COR-L47 (cell line): Measurements from ENCODE around the gene ASS1.

Source experiments
- DNase-seq: peaks from one replicate; lab custom pipeline; 2025; lab: John Stamatoyannopoulos, UW

The ASS1 gene

DNA sequence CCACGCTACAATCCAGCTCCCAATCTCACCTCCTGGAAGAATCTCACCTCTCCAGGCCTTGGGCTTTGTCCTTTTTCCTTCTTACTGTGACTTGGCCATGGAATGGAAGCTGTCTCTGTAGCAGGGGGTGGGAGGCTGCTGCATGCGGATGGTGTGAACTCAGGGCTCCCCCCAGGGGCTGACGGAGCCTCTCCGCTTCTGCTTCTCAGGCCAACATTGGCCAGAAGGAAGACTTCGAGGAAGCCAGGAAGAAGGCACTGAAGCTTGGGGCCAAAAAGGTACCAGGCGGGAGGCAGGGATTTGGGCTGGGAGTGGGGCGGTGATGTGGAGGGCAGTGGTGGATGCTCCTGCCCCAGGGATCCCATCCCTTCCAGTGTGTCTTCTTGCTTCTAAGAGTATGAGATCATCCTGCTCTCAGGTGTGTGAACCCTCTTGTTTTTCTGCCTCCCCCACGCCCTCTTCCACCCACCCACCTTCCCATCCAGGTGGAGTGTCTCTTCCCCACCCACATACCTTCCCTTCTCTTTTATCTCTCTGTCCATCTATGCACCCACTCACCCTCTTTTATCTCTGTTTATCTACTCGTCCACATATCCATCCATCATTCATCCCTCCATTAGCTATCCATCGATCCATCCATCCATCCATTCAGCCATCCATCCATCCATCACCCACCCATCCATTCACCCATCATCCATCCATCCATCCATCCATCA, 9.5 kb downstream of the ASS1 start:
- no peak for DNase-seq

DNA sequence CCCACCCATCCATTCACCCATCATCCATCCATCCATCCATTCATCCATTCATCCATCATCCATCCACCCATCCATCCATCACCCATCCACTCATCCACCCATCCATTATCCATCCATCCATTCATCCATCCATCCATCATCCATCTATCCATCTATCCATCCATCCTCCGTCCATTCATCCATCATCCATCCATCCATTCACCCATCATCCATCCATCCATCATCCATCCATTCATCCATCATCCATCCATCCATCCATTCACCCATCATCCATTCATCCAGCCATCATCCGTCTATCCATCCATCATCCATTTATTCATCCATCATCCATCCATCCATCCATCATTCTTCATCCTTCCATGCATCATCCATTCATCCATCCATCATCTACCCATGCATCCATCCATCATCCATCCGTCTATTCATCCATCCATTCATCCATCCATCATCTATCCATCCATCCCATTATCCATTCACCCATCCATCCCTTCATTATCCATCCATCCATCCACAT, 10.1 kb downstream of the ASS1 start:
- DNase-seq = no peak

DNA sequence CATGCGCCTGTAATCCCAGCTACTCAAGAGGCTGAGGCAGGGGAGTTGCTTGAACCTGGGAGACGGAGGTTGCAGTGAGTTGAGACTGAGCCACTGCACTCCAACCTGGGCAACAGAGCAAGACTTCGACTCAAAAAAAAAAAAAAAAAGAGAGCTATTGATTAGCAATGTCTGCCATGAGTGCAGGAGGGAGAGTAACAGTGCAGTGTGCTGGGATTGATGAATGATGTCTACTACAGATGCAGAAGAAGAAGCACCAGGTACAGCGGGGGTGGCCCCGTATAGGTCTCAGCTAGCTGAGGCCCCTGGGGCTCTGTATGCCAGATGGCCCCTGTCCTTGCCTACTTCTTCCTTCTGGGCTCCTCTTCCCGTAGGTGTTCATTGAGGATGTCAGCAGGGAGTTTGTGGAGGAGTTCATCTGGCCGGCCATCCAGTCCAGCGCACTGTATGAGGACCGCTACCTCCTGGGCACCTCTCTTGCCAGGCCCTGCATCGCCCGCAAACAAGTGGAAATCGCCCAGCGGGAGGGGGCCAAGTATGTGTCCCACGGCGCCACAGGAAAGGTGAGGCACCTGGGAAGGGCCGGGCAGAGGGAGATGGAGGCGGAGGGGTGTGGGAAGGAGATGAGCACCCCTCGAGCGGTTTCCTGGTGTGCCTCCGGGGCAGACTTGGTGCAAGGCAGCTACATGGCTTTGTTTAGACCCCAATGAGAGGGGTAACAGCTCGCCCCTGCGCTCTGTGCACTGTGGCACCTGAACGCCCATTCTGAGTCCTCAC, 13.5 kb downstream of the ASS1 start:
- DNase-seq = no peak

DNA sequence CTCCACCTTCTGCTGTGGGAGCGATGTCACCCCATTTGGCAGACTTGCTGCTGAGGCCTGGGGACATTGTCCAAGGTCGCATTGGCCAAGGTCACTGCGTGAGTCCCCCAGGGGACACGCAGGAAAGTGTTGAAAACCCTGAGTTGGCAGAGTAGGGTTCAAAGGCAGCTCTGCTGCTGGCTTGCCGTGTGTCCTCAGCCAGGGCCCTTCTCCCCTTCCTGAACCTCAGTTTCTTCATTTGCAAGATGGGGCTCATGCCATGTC, 14.0 kb downstream of the ASS1 start:
- no peak for DNase-seq

DNA sequence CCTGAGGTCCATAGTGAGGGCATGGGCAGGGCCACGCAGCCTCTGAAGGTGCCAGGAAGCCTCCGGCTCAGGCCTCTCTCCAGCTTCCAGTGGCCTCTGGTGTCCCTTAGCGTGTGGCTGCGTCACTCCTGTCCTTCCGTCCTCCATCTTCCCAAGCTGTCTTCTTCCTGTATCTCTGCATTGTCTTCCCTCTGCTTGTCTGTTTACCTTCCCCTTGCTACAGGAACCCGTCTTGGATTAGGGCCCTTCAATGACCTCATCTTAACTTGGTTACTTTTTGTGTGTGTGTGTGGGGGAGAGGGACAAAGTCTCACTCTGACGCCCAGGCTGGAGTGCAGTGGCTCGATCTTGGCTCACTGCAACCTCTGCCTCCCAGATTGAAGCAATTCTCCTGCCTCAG, 14.4 kb downstream of the ASS1 start:
- no peak for DNase-seq

DNA sequence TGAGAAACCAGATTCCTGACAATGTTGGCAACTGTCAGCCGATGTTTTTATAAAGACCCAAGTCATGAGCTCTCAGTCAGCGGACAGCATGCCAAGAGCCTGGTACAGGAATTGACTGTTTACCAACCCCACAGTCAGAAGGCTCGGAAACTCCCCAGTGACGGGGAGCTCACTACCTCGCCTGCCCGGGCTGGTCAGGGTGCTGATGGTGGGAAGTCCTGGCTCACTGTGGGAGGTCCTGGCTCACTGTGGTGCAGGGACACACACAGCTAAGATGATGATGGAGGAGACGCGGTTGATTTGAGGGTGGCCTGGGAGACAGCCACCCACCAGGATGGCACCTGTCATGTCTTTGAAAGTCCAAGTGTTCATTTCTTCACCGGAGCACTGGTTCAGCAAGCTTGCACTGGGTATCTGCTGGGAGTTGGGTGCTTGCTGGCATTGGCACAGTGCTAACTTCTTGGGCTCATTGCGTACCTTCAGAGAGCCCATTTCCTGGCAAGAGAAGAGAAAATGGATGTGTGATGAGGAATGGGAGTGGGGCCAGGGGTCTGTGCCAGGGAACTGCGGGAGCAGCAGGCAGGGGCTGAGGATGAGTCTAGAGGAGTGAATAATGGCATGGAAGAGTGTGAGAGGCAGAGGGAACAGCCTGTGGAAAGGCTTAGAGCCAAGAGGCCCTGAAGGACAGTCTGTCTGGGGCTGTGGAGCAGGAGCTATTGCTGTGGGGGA, 15.3 kb downstream of the ASS1 start:
- DNase-seq = no peak

DNA sequence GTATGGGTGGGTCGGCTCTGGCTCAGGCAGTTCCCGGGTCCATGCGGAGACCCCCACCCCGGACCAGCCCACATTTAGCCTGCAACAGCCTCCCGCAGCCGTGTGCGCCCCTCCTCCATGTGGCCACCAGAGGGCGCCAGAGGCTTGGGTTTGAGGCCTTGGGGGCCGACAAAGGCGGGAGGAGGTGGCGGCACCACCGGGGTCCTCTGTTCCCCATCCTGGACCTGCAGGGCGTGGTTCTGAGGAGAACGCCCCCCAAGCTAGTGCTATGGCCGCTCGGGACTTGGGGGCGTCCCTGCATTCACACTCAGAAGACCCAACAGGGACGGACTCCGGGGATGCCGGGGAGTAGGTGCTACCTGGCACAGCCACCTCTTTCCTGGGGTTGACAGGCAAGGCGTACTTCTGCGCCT, 16.5 kb downstream of the ASS1 start:
- peak; percentile 43 for DNase-seq

DNA sequence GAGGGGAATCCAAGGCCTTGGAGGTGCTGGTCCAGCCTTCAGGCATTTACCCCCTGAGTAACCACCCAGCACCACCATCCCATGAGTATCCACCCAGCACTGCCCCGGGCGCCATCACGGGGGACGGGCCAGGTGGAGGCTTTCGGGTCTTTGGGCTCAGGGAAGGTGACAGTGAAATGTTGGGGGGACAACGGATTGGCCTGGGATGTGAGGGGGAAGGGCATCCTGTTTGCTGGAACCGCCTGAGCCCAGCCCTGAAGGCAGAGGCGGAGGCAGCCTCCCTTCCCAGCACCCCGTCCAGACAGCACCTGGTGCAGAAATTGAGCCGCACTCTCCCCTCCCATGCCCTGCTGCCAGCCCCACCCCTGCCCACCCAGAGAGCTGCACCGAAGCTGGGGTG, 17.0 kb downstream of the ASS1 start:
- DNase-seq = no peak

DNA sequence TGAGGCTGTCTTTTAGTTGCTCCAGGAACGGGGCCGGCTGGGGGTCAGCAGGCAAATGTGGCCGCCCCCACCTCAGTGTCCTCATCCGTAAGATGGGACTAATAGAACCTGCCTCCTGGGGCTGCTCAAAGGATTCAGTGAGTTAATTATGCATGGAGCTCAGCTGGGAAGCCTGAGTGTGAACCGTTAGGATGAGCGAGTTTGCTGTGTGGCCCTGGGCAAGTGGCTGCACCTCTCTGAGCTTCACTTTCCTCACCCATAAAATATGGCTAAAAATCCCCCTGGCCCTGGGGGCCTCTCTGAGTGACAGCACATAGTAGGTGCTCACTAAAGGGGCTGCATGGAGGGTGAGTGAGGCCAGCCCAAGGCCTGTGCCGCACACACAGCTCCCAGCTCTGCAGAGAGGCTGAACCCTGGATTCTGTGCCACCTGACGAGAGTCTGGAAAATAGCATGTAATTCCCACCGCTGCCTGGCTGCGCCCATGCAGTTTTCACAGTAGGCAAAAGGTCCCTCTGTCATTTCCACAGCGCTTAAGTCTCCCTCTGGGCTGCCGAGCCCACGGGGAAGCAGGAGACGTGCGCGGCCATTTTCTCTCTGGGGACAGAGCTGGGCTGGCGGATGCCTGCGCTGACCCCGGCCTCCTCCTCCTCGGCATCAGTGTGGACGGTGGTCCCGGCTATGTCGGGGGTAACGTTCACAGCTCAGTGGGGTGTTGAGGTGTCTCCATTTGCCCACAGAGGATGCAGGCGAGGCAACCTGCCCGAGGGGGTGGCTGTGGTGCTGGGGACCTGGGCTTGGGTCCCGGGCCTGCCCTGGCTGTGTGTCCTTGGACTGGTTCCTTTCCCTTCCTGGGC, 18.2 kb downstream of the ASS1 start:
- DNase-seq = no peak

DNA sequence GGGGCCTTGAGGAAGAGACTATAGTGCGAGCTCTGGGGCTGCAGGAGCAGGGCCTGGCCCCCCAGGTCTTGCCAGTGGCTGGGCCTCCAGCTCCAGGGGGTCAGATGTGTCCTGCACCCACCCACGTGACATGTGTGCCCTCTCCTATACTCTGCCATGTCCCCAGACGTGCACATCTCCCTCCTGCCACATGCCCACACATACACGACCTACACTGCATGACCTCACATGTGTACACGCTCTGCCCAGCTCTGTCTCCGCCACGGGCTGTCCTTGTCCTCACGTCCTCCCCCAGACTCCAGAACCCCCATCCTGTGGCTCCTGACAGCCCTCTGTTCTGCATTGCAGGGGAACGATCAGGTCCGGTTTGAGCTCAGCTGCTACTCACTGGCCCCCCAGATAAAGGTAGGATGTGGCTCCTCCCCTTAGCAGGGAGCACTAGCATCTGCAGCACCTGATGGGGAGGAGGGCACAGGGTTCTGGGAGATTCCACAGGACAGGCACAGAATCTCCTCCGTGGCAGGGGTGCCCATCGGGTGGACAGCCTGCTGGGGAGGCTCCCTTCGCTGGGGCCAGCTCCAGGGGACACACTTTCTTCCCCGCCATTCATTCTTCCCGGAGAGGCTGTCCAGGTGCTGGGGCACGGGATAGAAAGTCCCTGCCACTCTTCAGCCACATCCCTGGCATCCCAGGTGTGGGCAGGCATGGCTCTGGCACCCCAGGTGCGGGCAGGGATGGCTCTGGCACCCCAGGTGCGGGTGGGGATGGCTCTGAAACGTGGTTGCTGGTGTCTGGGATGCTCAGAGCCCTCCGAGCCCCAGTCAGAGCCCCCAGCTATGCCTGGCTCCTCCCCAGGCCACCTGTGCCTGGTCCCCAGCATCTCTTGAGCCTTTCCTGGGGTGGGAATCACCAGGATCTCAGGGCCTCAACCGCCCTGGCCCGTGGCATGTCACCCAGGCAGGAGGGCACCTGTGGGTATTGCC, 19.3 kb downstream of the ASS1 start:
- DNase-seq = no peak

DNA sequence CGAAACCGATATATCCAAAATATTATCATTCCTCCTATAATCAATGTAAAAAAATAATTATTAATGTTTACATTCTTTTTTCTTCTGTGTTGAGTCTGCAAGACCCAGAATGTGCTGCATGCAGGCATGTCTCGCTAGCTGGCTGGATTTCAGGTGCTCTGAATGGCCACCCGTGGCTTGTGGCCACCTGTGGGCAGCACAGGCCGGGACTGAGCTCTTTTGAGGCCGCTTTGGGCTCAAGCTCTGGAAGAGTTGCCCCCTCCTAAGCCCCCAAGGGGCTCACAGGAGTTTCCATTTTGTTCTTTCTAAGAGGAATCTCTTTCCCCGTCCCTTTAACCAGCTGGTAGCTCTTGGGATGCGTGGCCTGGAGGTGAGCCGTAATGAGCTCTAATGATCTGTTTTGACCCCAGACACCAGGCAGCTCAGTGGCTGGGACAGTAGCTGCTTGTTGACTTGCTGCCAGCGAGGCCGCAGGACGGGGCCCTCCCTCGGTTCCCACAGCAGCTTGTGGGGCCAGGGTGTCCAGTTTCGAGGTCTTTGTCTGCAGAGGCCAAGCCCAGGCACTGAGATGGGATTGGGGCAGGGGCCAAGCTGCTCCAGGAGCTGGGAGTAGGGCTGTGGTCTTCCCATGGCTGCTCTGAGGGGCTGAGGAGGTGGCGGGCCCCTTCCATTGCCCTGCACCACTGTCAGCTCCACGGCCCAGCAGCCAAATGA, 20.8 kb downstream of the ASS1 start:
- no peak for DNase-seq

DNA sequence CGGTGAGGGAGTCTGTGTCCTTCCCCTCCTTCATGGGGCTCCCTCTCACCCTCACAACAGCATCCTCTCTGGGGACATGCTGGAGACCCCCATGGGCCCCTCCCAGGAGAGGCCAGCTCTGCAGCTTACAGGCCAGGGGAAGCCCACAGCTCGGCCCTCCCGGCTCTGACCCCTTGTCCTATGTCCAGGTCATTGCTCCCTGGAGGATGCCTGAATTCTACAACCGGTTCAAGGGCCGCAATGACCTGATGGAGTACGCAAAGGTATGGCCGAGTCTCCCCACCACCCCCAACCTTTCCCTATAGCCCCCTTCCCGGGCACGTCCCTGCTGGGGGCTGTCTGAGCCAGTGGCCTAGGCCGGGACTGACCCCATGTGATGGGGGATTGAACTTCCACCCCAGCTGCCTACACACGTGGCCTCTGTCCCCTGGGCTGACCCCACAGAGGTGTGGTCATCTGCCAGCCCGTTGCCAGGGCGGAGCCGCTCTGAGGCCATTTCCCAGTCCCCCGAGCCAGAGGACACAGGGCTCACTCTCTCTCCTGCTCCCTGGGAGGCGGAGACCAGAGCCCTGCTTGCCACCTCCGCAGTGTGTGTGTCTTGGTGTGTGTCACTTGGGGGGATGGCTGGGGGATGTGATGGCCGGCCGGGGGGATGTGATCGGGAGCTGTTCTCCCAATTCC, 21.9 kb downstream of the ASS1 start:
- no peak for DNase-seq

DNA sequence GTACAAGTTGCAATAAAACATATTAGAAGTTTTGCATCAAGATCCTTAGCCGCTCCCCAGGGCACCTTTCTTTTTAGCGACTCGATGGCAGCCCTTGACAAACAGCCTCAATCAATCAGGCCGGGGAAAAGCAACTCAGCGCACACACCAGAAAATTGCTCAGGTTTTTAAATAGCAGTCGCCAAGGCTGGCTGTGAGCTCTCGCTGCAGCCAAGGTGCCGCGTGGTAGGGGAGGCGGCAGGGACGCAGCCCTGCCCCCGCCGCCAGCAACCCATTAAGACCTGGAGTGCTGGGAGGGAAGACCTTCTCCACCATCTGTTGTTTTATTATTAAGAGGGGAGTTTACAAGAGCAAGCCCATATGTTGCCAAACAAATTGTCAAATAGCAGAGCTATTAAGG, 22.6 kb downstream of the ASS1 start:
- peak; percentile 34 for DNase-seq

DNA sequence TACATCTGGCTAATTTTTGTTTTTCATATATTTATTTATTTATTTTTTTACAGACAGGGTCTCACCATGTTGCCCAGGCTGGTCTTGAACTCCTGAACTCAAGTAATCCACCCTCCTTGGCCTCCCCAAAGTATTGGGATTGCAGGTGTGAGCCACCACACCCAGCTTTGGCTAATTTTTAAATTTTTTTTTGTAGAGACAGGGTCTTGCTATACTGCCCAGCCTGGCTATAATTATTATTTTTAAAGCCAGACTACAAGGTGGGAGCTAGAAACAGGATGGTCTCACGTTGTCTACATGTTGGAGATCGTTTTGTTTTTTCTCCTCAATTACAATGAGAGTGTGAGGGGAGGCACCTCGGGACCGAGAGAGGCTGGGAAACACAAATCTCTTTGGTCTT, 23.8 kb downstream of the ASS1 start:
- no peak for DNase-seq

DNA sequence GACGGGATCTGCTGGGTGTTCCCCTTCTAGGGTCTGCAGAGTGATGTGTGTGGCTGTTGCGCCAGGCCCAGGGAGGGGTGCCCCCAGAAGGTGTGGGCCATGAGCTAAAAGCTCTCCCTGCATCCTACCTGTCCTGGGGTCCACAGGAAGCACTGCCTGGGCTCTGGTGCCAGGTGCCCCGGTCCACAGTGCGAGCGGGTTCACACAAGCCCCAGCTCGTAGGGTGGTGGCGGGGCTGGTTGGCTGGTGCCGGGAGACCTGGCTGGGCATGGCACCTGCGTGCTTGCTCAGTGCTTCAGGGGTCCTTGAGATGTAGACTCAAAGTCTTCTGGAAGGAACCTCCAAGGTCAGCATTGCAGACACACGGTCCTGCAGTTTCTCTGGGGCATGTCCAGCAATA, 25.5 kb downstream of the ASS1 start:
- DNase-seq = no peak

DNA sequence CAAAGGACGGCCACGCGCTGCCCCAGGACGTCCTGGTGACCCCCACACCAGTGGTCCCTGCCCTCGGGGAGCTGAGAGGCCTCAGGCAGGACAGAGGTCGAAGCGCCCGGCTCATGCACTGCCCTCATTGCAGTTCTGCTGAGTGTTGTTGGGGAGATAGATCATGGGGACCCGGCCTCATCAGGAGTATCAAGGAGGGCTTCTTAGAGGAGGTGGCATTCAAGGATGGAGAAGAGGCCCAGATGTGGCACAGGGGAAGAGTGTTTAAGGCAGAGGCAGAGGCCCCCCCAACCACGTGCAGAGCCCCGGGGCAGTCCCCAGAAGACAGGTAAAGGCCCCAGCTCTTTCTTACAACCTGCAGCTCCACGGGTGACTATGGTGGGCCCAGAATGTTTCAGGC, 26.2 kb downstream of the ASS1 start:
- DNase-seq = no peak

DNA sequence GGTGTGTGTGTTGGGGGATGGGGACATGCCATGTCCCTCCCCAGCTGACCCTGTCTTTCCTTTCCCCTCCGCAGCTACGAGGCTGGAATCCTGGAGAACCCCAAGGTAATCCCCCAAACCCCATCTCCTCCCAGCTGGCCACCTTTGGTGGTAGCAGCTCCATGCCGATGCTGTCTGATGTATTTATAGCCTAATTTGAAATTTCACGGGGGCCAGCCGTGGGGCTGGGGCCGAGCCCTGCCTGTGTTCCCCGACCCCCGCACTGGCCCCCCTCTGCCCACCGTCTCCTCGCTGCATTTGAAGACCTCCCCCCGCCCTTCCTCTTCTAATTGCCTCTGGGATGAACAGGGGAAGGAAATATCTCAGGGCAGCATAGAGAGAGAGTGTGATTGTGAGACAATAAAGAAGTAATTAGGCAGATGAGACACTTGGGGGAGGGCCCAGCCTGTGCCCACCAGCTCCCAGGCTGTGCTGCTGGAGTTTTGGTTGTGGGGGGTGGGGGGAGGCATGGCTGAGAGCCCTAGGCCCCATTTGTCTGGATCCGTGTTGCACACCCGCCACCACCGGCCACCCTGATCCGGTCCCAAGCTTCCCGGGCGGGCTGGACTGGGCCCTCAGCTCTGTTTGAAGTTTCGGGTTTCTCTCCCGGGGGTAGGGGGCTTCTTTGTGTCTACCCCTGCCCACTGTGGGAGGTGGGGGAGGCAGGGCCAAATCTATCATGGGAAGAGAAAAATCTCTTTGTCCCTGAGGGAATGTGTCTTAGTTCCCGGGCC, 26.8 kb downstream of the ASS1 start:
- DNase-seq = no peak

DNA sequence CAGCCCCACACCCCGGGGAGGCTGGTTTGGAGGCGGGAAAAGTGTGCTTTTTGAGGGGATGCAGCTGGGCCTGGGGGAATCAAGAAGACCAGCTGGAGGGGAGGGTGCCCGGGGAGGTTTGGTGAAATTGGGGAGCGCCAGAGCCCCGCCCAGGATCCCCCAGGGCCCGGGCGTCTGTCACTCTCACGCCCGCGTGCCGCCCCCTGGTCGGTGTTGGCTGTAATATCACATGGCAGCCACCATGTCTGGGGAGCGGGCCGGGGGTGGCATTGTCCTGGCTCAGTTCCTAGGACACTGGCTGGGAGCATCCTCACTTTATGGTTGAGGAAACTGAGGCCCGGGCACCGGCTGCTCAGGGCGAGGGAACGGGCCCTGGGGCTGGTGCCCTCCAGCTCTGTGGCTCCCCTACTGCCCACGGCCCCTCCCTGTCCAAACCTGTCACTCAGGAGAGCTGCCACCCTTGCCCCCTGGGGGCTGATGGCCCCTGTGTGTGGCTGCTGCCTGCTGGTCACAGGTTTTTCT, 27.5 kb downstream of the ASS1 start:
- DNase-seq = no peak

DNA sequence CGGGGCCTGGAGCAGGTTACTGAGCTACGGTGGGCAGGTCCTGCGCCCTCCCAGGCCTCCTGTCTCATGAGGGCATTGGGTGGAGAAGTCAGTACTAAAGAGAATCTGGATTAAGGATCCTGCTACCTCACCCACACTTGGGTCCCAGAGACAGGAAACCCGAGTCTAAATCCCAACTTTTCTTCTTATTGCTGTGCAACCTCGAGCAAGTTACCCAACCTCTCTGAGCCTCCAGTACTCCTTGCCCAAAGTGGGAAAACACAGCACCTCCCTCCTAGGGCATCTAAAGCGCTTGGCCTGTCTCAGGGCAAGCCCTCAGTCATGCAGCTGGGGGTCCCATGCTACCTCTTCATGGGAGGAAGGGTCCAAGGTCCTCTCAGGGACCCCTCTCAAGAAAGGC, 28.2 kb downstream of the ASS1 start:
- DNase-seq = no peak
